GM18870 (cell line): Measurements from ENCODE around the gene VEGFC.

Experiments
- ATAC-seq: cut with Tn5 transposase; IDR thresholded peaks from one replicate; pipeline ENCODE4 v1.9.1; 2021; ENCODE audit warnings: moderate library complexity; ENCODE audit not compliant: unreplicated experiment

VEGFC gene

GRCh38 chr4:176767183-176767582 lies 25.5 kb downstream of the VEGFC start:
- no peak for ATAC-seq

- ATAC-seq, result no peak
These were observed 29.9 kb downstream of the VEGFC start for GRCh38 chr4:176762661-176763308.

- ATAC-seq, result no peak
These were observed 30.9 kb downstream of the VEGFC start for GRCh38 chr4:176761872-176762271.

- no peak for ATAC-seq
These were observed 32.3 kb downstream of the VEGFC start for GRCh38 chr4:176760471-176760870.

GRCh38 chr4:176758731-176759130 lies 34.0 kb downstream of the VEGFC start:
- ATAC-seq, result no peak

- no peak for ATAC-seq
These were observed 34.4 kb downstream of the VEGFC start for GRCh38 chr4:176758323-176758722.

- no peak for ATAC-seq
These were observed 37.1 kb downstream of the VEGFC start for GRCh38 chr4:176755613-176756012.

GRCh38 chr4:176755001-176755400 lies 37.7 kb downstream of the VEGFC start:
- ATAC-seq, result no peak

- ATAC-seq, result no peak
These were observed 39.7 kb downstream of the VEGFC start for GRCh38 chr4:176753049-176753448.

GRCh38 chr4:176752191-176752749 lies 40.5 kb downstream of the VEGFC start:
- ATAC-seq, result no peak

- ATAC-seq, result no peak
These were observed 41.7 kb downstream of the VEGFC start for GRCh38 chr4:176751061-176751460.

GRCh38 chr4:176746846-176747245 lies 45.9 kb downstream of the VEGFC start:
- ATAC-seq, result no peak

- ATAC-seq, result no peak
These were observed 46.8 kb downstream of the VEGFC start for GRCh38 chr4:176745902-176746301.

GRCh38 chr4:176744091-176744490 lies 48.6 kb downstream of the VEGFC start:
- ATAC-seq, result no peak

- ATAC-seq, result no peak
These were observed 50.5 kb downstream of the VEGFC start for GRCh38 chr4:176742211-176742610.

- no peak for ATAC-seq
These were observed 51.5 kb downstream of the VEGFC start for GRCh38 chr4:176741253-176741652.

- ATAC-seq, result no peak
These were observed 57.4 kb downstream of the VEGFC start for GRCh38 chr4:176735300-176735699.

- ATAC-seq, result no peak
These were observed 58.3 kb downstream of the VEGFC start for GRCh38 chr4:176734461-176734860.

GRCh38 chr4:176729489-176729888 lies 63.2 kb downstream of the VEGFC start:
- ATAC-seq, result no peak

- no peak for ATAC-seq
These were observed 65.9 kb downstream of the VEGFC start for GRCh38 chr4:176726803-176727202.

- no peak for ATAC-seq
These were observed 71.3 kb downstream of the VEGFC start for GRCh38 chr4:176721459-176721858.

GRCh38 chr4:176718881-176719280 lies 73.8 kb downstream of the VEGFC start:
- no peak for ATAC-seq

GRCh38 chr4:176717237-176717636 lies 75.5 kb downstream of the VEGFC start:
- no peak for ATAC-seq
